GOT3 (cell line): Measurements from ENCODE around the gene DNAAF5.

Source experiments
- DNase-seq: peaks from one replicate; lab custom pipeline; 2025; ENCODE audit warnings: mixed read lengths; lab: John Stamatoyannopoulos, UW

DNAAF5 gene

DNA sequence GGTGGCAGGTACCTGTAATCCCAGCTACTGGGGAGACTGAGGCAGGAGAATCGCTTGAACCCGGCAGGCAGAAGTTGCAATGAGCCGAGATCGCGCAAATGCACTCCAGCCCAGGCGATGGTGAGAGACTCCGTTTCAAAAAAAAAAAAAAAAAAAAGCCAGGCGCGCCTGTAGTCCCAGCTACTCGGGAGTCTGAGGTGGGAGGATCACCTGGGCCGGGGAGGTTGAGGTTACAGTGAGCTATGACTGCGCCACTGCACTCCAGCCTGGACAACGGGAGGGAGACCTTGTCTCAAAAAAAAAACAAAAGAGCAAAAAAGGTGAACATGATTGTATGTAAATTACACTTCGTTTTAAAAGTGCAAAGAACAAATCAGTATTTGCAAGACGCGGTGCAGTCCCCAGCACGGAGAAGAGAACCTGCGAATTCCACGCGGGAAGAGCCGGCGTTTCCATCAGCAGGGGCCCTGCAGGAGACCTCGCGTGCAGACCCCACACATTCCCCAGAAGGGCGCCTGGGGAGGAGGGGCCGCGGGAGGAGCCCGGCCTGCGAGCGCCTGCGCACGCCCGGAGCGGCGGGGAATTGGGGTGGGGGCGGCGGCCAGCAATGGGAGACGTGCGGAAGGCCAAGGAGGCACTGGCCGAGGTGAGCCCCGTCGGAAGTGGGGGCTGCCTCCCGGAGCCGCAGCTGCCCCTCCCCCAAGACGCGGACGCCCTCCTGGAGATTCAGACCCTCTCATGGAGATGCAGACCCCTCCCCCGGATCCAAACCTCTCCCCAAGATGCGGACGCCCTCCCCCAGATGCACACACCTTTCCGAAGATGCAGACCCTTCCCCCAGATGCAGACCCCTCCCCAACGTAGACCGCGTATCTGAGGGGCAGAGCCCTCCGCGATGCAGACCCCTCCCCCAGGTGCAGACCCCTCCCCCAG lies 89.1 kb downstream of the DNAAF5 start:
- no peak for DNase-seq

DNA sequence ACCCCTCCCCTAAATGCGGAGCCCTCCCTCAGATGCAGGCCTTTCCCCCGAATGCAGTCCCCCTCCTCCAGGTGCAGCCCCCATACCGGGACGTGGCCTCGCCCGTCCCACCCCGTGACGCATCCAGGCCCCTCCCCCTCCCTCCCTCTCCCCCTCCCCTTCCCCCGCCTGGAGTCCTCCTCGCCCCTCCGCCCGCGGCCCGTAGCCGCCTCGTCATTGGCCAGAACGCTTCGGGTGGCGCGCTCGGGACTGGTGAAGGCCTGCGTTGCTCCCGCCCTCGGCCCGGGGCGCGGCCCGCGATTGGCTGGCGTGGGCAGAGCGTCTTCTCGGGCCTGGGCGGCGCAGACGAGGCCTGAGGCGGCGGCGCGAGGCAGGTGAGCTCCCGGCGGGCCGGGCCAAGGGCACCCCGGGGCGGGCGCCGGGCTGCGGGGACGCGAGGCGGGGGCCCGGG lies 89.8 kb downstream of the DNAAF5 start:
- DNase-seq, result peak; percentile 94

DNA sequence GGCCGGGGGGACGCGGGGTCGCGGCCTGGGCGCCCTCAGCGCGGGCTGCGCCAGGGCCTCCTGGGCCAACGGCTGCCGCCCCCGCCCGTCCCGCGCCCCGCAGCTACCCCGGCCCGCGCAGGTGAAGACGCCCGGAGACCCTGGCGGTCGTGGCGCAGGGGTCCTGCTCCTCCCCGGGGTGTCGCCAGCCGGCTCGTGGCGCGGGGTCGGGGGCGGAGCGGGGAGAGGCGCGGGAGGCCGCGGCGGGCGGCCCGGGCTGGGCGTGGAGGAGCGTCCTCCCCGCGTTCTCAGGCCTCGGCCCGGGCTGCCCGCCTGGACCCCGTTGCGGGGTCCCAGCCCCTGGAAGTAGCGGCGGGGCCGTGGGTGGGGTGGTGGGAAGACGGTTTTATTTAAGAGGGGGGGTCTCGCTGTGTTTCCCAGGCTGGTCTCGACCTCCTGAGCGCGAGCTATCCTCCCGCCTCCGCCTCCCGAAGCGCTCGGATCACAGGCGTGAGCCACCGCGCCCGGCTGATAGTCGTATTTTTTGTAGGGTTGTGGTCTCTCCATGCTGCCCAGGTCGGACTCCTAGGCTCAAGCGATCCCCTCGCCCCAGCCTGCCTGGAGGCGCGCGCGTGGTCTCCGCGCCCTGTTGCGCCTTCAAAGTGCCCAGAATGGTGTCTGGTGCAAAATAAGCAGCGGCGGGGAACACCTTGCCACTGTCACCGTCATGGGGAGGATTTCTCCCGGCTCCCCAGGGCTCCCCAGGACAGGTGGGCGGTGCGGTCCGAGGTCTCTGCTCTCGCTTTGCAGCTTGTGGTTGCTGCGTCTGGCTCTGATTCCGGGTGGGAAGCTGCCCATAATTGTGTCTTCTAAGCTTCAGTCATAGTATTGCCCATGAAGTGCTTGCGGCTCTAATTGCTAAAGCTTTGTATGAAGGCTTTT lies 90.5 kb downstream of the DNAAF5 start:
- no peak for DNase-seq

DNA sequence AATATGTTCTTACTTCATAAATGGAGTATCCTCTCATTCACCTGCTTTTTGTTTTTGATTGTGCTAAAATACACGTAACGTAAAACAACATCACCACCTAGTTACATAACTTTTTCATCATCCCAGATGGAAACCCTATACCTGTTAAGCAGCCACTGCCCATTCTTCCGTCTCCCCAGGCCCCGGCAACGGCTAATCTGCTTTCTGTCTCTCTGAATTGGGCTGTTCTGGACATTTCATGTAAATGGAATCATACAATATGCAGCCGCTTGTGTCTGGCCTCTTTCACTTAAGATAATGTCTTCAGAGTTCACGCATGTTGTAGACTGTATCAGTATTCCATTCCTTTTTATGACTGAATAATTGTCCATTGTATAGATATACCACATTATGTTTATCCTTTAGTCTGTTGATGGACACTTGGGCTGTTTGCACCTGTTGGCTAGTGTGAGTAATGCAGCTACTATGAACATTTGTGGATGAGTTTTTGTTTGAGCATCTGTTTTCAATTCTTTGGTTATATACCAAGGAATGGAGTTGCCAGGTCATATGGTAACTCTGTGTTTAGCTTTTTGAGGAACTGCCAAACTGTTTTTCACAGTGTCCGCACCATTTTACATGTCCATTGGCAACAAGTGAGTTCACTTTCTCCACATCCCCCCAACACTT lies 91.7 kb downstream of the DNAAF5 start:
- no peak for DNase-seq

DNA sequence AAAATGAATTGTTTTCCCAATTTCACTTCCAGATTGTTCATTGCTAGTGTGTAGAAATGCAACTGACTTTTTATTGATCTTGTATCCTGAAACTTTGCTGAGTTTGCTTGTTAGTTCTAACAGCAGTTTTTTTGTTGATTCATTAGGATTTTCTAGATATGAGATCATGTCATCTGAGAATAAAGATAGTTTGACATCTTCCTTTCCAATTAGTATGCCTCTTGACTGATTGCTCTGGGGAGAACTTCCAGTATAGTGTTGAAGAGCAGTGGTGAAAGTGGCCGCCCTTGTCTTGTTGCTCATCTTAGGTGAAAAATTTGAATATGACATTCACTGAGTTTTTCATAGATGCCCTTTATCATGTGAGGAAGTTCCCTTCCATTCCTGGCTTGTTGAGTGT lies 93.8 kb downstream of the DNAAF5 start:
- DNase-seq, result no peak

DNA sequence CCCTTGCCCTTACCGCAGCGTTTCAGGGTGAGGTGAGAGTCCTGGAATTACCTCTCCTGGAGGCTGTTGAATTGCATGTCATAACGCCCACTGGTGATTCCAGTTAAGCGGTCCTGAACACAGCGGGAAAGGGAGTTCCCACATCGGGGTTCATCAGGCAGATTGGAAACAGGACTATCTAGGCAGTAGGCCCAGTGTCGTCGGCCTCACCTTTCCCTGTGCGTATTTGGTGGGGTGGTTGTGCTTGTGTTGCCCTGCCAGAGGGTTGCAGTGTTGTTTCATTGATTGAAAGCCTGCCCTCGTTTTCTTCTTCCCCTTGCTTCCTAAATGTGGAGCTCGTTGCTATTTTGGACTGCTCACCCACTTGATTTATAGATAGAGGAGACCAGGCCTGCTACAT lies 95.2 kb downstream of the DNAAF5 start:
- no peak for DNase-seq

DNA sequence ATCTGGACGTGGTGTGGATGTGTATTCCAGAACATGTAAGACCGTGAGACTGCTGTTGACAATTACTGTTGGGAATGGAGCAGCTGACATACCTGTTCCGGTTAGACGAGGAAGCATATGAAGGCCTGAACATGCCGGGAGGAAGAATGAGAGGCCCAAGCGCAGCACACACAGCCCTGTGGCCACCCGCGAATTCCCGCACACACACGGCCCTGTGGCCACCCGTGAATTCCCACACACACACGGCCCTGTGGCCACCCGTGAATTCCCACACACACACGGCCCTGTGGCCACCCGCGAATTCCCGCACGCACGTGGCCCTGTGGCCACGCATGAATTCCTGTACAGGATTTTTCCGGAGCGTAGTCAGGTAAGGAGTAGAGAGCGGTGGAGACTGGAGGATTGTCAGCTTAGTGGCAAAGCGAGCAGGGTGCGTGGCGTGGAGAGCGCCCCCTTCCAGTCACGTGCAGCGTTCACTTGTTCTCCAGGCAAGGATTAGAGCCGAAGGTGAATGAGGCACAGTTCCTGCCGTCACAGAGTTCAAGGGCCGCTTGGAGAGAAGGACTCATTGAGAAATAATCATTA lies 96.3 kb downstream of the DNAAF5 start:
- no peak for DNase-seq

DNA sequence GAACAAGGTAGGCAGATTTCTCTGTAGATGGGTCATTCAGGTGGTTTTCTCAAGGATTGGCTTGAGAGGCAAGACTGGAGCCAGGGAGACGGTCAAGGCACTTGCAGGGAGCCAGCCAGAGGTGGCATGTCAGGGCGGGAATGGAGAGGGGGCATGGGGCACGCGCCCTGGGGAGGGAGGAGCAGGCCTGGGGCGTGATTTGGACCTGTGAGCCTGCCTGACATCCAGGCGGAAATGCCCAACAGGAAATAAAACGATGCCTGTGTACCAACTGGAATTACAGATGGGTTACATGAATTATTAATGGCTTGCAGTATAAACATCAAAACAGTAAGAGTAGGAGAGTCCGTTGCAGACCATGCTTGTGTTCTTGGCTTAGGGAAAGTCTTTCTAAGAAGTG lies 97.2 kb downstream of the DNAAF5 start:
- no peak for DNase-seq

DNA sequence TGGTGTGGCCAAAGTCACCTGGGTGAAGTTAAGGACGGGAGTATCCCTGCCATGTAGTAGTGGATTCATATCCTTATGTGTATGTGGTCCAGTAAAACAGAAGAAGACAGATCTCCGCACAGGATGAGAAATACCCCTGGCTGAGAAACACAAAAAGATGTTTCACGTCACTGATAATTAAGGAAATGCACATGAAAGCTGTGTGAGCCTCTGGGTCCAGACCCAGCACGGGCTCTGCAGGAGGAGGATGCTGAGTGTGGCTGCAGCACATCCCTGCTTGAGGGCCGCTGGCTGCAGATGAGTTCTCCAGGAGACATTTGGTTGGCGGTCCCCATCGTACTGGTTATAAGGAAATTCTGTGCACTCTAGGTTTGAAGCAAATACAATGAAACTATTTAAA lies 97.6 kb downstream of the DNAAF5 start:
- no peak for DNase-seq

DNA sequence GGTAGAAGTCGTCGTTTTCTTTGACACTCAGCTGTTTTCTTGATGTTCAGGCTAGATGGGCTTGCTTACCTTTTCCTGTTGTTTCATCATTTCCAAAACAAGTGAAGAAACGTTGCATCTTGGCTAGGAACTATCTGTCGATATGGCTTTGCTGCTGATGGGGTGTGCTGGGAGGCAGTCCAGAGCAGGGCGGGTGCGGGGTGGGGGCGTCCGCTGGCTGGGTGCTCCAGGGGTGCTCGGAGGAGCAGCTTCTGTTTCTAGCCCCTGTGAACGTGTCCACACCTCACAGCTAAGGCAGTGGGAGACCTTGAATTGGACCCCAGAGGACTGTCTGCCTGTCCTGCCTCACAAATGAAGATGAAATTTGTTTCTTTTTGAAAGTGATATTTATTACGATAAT lies 98.2 kb downstream of the DNAAF5 start:
- DNase-seq, result no peak

DNA sequence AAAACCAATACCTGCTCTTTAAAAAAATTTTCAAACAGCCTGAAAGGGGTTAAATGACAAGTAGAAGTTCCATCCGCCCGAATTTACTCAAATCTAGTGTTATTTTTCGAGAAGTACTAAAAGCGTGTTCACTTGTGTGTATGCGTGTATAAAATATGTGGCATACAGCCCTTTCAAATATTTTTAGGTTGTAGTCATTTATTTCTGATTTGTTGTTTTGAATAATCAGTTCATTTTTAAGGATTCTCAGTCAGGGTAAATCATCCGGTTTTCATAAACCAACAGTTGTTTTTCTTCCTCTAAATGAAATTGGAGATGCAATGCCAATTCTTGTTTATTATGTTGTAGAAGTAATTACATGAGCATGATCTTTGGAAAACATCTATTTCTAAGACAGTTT lies 98.9 kb downstream of the DNAAF5 start:
- no peak for DNase-seq

DNA sequence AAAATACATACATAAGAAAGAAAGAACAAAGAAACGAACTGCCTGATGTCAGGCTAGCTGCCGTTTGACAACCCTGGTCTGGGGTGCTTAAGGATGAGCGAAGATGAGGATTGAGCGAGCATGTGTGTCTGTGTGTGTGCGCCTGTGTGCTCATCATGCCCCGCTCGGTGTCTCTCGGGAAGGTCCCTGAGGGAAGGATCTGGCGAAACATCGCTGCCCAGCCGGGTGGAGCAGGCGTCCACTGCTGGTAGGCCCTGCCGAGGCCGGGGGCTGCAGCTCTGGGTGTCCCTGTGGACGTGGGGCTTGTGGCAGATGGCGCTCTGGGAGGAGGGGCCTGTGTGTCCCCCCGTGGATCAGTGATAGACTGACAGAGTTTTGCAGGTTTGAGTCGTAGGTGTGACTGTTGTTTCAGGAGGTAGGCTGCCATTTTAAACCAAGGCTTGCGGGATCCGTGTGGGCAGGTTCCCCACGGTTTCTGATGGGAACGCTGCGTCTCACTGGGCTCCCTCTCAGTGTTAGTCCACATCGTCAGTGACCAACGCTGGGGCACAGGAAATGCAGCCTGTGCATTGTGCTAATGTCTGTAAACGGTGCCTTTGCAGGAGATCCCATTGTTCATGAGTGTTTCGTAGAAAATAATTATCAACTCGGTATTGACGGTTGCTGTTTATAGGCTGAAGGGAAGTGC lies 99.9 kb downstream of the DNAAF5 start:
- DNase-seq, result no peak

DNA sequence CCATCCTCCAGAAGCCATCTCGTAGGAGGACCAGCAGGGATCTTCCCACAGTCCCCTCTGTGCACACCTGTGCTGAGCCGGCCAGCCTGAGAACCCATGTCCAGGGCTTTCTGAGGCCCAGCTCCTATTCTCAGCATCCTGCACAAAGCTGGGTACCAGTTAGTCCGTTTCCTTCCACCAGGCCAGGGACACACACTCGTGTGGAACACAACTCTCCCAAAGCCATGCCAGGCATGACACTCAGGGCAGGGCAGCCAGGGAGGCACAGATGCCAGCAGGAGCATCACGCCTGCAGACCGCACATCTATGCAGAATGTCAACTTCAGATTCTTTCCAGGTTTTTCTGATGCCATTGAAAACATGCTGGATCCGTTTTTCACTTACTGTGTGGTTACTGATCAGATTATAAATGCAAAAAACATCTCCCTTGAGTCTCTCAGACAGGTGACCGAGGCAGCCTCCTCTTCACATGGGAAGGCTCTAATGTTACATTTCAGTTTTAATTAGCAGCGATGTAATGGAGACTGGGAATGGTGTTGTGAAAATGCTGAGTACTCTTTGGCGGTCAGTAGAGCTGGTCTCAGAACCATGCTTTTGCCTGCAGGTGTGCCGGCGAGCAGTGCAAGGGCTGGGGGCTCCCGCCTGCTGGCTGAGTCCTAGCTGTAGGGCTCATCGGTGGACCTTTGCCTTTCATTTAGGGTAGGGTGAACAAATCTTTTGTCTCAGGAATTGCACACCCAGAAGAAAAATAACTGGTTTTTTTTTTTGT lies 102.5 kb downstream of the DNAAF5 start:
- DNase-seq, result no peak

DNA sequence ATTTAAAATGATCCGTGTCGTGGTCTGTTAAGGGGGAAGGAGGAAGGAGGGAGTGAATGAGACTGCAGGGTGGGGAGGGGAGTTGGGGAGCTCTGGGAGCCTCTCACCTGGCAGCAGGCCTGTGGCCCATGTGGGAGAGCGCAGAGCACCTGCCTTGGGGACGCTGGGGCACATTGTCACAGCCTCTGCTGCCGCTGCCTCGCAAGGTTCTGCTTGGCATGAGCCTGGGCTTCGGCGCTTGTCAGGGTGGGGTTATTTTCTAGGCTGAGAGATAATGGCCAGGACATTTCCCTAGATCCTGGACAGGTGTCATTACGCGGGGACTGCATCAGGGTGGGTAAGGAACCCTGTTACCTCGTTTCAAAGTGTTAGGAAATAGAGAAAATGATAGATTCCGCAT lies 103.6 kb downstream of the DNAAF5 start:
- DNase-seq, result no peak

DNA sequence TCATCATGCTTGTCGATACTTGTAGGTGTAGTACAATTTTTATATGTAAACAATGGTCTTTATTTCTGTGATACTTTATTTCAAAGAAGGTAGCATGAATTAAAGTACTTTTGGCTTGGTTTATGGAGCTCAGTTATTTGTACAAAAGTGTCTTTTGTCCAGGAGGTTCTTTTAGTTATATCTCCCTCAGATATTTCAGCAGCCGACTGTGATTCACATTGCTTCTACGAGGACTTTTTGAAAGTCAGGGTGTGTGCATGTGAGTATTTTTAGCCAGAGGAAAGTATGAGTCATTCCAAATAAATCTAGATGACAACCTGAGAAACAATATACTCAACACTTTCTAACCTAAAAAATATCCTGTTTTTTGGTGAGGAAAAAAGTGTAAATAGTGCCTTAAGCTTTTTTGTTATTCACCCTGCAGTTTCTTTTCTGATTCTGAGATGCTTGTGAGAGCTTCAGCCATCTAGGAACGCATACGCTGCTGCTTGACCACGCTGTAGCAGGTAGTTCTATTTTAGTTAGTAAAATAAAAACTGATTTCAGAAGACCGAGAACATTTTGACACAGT lies 105.2 kb downstream of the DNAAF5 start:
- no peak for DNase-seq

DNA sequence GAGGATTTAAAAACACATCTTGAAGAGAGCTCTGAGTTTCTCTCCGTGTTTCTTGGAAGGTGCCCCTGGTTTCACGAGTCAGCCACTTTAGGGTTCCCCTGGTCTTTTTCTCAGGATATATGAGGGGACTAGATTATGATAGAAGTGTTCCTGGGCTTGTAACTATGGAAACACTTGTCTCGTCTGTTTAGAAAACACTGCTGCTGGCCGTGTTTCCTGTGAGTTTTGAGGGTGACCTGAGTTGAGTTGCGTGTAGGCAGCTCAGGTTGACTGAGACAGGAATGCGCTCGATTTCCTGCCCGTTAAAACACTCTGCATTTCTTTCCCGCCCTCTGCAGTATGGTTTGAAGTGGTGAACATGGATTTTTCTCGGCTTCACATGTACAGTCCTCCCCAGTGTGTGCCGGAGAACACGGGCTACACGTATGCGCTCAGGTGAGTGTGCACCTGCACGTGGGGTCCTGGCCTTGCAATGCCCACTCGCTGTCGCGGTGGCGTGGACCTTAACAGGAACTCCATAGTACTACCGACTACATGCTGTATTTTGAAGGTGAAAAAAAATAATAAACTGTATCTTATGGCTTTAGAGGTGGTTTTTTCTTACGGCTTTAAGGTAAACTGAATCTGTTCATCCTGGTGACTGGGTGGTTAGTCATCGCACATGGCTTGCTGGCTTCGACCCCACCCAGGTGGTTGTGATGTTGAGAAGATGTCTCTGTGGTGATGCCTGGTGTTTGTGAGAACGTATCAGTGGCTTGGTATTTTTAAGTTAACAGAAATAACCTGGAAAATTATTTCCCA lies 105.9 kb downstream of the DNAAF5 start, which contains the start of gene SUN1:
TSS of gene SUN1 (plus strand) at position 310 of the 801 bp plus-strand sequence. CDS start at position 359, 49 bp downstream.
- no peak for DNase-seq

DNA sequence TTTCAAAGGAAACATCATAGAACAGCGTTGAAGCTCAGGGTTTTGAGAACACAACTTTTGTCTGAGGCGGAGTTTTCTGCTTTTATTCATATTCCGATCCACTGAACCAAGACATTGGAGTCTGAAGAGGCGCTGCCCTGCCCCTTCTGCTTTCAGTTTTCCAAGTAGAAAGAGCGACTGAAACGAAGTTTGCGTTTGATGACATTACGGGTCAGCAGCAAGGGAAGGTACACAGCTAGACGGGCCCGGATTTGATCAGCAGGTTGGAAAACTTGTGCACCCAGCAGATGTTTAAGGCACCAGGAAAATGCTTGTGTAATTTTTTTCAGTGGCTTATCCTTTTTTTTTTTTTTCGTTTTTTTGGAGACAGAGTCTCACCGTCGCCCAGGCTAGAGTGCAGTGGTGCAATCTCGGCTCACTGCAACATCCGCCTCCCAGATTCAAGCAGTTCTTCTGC lies 106.5 kb downstream of the DNAAF5 start:
- DNase-seq, result no peak

DNA sequence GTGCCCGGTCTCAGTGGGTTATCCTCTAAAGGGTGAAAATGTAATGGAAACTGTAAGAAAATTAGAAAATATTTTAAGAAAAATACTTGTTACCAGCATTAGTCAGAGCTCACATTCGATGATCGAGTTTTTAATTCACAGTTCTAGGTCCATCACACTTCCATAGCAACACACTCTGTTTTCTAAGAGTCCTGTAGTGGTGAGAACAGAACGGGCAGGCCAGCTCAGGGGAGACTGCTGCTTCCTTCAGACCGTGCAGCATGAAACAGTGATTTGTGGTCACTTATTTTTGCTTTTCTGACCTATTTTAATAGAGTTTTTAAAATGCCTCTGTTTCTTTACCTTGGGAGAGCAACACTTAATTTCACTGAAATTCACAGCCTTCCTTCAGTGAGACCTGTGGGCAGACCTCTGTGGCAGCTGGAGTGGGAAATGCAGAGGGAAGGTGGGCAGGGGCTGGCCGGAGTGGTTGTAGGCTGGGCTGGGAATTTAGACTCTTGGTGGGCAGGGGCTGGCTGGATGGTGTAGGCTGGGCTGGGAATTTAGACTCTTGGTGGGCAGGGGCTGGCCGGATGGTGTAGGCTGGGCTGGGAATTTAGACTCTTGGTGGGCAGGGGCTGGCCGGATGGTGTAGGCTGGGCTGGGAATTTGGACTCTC lies 107.2 kb downstream of the DNAAF5 start:
- DNase-seq, result no peak

DNA sequence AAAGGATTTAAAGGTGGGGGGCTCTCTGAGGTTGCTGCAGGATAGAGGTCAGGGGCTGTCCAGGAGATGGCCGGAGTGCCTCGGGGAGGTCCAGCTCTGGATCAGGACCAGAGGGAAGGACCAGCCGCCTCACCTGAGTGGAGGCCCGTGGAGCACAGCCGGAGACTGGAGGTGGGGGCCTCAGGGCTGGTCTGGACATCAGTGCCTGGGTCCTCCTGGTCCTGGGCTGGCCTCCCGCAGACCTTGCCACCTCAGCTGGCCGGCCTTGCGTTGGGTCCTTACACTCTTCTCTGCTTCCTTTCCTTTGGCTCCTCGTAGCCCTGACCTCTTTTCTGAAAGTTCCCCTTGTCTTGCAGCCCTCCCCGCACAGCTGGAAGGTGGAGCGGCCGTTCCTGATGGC lies 107.8 kb downstream of the DNAAF5 start:
- no peak for DNase-seq
